SK-N-SH (cell line): ENCODE data around the gene SYNGR1. TPM values are rescaled to one million over a fixed set of nuclear protein-coding genes. Genes with fewer than 3 reads are reported as not detected.
A peak's percentile ranks its signal among the peaks of the same experiment; 100 is the strongest.

Source experiments
- CTCF ChIA-PET: fragments of 300-600, 350-600 bp; formaldehyde crosslinking; extraction: SDS; loops from one replicate; lab custom pipeline; 2021; lab: Yijun Ruan, JAX
- POLR2A ChIA-PET: fragments of 350-600 bp; sonication (Branson Sonifier 250); formaldehyde crosslinking; extraction: SDS; loops from one replicate; lab custom pipeline; 2020; ENCODE audit warnings: antibody characterized with exemption, inconsistent platforms; lab: Yijun Ruan, JAX
- DNase-seq: peaks from one replicate; pipeline ENCODE4 v3.0.0; 2012
- H2AFZ ChIP-seq: fragments of 200-600 bp; sonication (generic); 2 replicates; pipeline ENCODE4 v1.8.1; 2016; ENCODE audit warnings: antibody characterized with exemption, mild to moderate bottlenecking, low read depth
- H3F3A ChIP-seq: fragments of 200-600 bp; sonication (generic); replicated peaks from 2 replicates; pipeline ENCODE3; 2016; ENCODE audit warnings: antibody characterized with exemption, mild to moderate bottlenecking; ENCODE audit not compliant: insufficient read depth
- H3K27ac ChIP-seq, 2 experiments: fragments of 200-500 bp in 1 of 2; fragments of 200-600 bp in 1 of 2; sonication (Bioruptor generic) in 1 of 2; sonication (generic), shearing (Covaris generic) in 1 of 2; 2 replicates each; pipeline versions ENCODE4 v1.5.1 to v1.6.1; 2014 to 2016; ENCODE audit warnings: low read depth in 2 of 2, inconsistent platforms in 1 of 2, low read length in 1 of 2, mild to moderate bottlenecking in 1 of 2, mixed read lengths in 1 of 2
- H3K27me3 ChIP-seq: fragments of 200-600 bp; sonication (generic), shearing (Covaris generic); 2 replicates; pipeline ENCODE4 v1.6.1; 2016; ENCODE audit warnings: mixed run types; ENCODE audit not compliant: insufficient read depth
- H3K36me3 ChIP-seq, 2 experiments: fragments of 200-500 bp in 1 of 2; fragments of 200-600 bp in 1 of 2; sonication (Bioruptor generic) in 1 of 2; sonication (generic) in 1 of 2; replicated peaks in 1 of 2; 2 replicates each; pipeline versions ENCODE3 to v1.5.1; 2014 to 2016; ENCODE audit warnings: low read length in 1 of 2, mild to moderate bottlenecking in 1 of 2; ENCODE audit not compliant: insufficient read depth in 2 of 2, control insufficient read depth in 1 of 2
- H3K4me1 ChIP-seq, 2 experiments: fragments of 200-500 bp in 1 of 2; fragments of 200-600 bp in 1 of 2; sonication (Bioruptor generic) in 1 of 2; sonication (generic), shearing (Covaris generic) in 1 of 2; 2 replicates each; pipeline versions ENCODE4 v1.5.1 to v1.6.1; 2014 to 2016; ENCODE audit warnings: low read depth in 1 of 2, low read length in 1 of 2, mixed run types in 1 of 2; ENCODE audit not compliant: insufficient read depth in 2 of 2, control insufficient read depth in 1 of 2
- H3K4me2 ChIP-seq: fragments of 200-600 bp; sonication (generic), shearing (Covaris generic); 2 replicates; pipeline ENCODE4 v1.6.1; 2017; ENCODE audit warnings: mixed run types
- H3K4me3 ChIP-seq, 2 experiments: fragments of 200-500 bp in 1 of 2; fragments of 200-600 bp in 1 of 2; sonication (Bioruptor generic) in 1 of 2; sonication (generic), shearing (Covaris generic) in 1 of 2; 2 replicates each; pipeline versions ENCODE4 v1.5.1 to v1.8.1; 2014 to 2016; ENCODE audit warnings: low read depth in 2 of 2, inconsistent platforms in 1 of 2, low read length in 1 of 2, mild to moderate bottlenecking in 1 of 2, mixed read lengths in 1 of 2, moderate library complexity in 1 of 2
- H3K79me2 ChIP-seq: fragments of 200-600 bp; sonication (generic); 2 replicates; pipeline ENCODE4 v1.8.1; 2017; ENCODE audit warnings: mild to moderate bottlenecking; ENCODE audit not compliant: insufficient read depth
- H3K9ac ChIP-seq: fragments of 200-600 bp; sonication (generic); 2 replicates; pipeline ENCODE4 v1.6.1; 2017; ENCODE audit warnings: mixed run types
- H3K9me2 ChIP-seq: fragments of 200-600 bp; sonication (generic); 2 replicates; pipeline ENCODE4 v1.6.1; 2017; ENCODE audit warnings: mixed run types
- H3K9me3 ChIP-seq: fragments of 200-600 bp; sonication (generic); 2 replicates; pipeline ENCODE4 v1.6.1; 2017; ENCODE audit warnings: mixed run types, mild to moderate bottlenecking, moderate library complexity
- H4K20me1 ChIP-seq: fragments of 200-600 bp; sonication (generic); 2 replicates; pipeline ENCODE4 v1.6.1; 2017; ENCODE audit warnings: mild to moderate bottlenecking, mixed run types; ENCODE audit not compliant: insufficient read depth
- CHD2 ChIP-seq: fragments of 150-350 bp; IDR thresholded peaks from 2 replicates; pipeline ENCODE4 v1.6.1; 2018; ENCODE audit warnings: low read length; ENCODE audit not compliant: partially characterized antibody
- ELF1 ChIP-seq: IDR thresholded peaks from 2 replicates; pipeline ENCODE4 v1.4.0; 2012
- EZH2phosphoT487 ChIP-seq: fragments of 200-600 bp; sonication (generic); IDR thresholded peaks from 2 replicates; pipeline ENCODE4 v1.6.1; 2017; ENCODE audit warnings: low read depth, mixed run types, mild to moderate bottlenecking, antibody characterized with exemption, moderate library complexity, borderline replicate concordance
- FOXJ3 ChIP-seq: sonication (generic); formaldehyde crosslinking; IDR thresholded peaks from 2 replicates; pipeline ENCODE4 v1.5.1; 2020; ENCODE audit warnings: mild to moderate bottlenecking, missing genetic modification reagents
- FOXM1 ChIP-seq: IDR thresholded peaks from 2 replicates; pipeline ENCODE4 v1.4.0; 2012; ENCODE audit warnings: low read depth, mild to moderate bottlenecking
- GABPA ChIP-seq: IDR thresholded peaks from 2 replicates; pipeline ENCODE4 v1.4.0; 2012; ENCODE audit warnings: low read depth, mild to moderate bottlenecking
- GATA2 ChIP-seq: sonication (generic); formaldehyde crosslinking; IDR thresholded peaks from 2 replicates; pipeline ENCODE4 v1.5.0; 2020; ENCODE audit warnings: mild to moderate bottlenecking, missing genetic modification reagents
- MEF2A ChIP-seq: IDR thresholded peaks from 2 replicates; pipeline ENCODE4 v1.4.0; 2012; ENCODE audit warnings: low read depth, borderline replicate concordance
- NFIC ChIP-seq: IDR thresholded peaks from 2 replicates; pipeline ENCODE4 v1.4.0; 2012; ENCODE audit warnings: borderline replicate concordance
- POLR2AphosphoS5 ChIP-seq: IDR thresholded peaks from 2 replicates; pipeline ENCODE4 v1.6.1; 2012; ENCODE audit warnings: low read depth, low read length
- RAD21 ChIP-seq: IDR thresholded peaks from 2 replicates; pipeline ENCODE4 v1.6.1; 2012; ENCODE audit warnings: mild to moderate bottlenecking, low read length
- RCOR1 ChIP-seq: fragments of 150-350 bp; IDR thresholded peaks from 2 replicates; pipeline ENCODE4 v1.6.1; 2017; ENCODE audit warnings: antibody characterized with exemption, low read length
- SIN3A ChIP-seq: IDR thresholded peaks from 2 replicates; pipeline ENCODE4 v1.6.1; 2012; ENCODE audit warnings: low read depth, mild to moderate bottlenecking, low read length, moderate library complexity, borderline replicate concordance
- TCF12 ChIP-seq: IDR thresholded peaks from 2 replicates; pipeline ENCODE4 v1.4.0; 2012
- WGBS: methylation state at CpG from one replicate; pipeline ENCODE4 v1.1.6; 2017; ENCODE audit warnings: low lambda C conversion rate; 5-methylcytosine and 5-hydroxymethylcytosine counted together
- polyA plus RNA-seq, 3 experiments: library from polyadenylated mRNA; depleted of rRNA; stranded (reverse); fragments of >200 nt; gene quantifications; 2 replicates each; pipeline ENCODE4 v1.2.3, GENCODE V29; 2012
- TF ChIP-seq, protein P1 (sequence below): fragments of 200-600 bp; sonication (generic); IDR thresholded peaks from 2 replicates; pipeline ENCODE4 v1.6.1; 2017; ENCODE audit warnings: antibody characterized with exemption, mild to moderate bottlenecking, moderate library complexity
- TF ChIP-seq, protein P2 (sequence below): IDR thresholded peaks from 2 replicates; pipeline ENCODE4 v1.6.1; 2012; ENCODE audit warnings: mild to moderate bottlenecking, low read depth, low read length, moderate library complexity
- TF ChIP-seq, protein P3 (sequence below): fragments of 150-350 bp; IDR thresholded peaks from 2 replicates; pipeline ENCODE4 v1.6.1; 2017; ENCODE audit warnings: antibody characterized with exemption, low read length, low read depth, borderline replicate concordance
- TF ChIP-seq, protein P4 (sequence below): IDR thresholded peaks from 2 replicates; pipeline ENCODE4 v1.4.0; 2012; ENCODE audit warnings: low read depth, borderline replicate concordance

The SYNGR1 gene
- polyA plus RNA-seq, 1 of the 3 experiments (the other 2 are of a cell fraction): 18.7 TPM

DNA sequence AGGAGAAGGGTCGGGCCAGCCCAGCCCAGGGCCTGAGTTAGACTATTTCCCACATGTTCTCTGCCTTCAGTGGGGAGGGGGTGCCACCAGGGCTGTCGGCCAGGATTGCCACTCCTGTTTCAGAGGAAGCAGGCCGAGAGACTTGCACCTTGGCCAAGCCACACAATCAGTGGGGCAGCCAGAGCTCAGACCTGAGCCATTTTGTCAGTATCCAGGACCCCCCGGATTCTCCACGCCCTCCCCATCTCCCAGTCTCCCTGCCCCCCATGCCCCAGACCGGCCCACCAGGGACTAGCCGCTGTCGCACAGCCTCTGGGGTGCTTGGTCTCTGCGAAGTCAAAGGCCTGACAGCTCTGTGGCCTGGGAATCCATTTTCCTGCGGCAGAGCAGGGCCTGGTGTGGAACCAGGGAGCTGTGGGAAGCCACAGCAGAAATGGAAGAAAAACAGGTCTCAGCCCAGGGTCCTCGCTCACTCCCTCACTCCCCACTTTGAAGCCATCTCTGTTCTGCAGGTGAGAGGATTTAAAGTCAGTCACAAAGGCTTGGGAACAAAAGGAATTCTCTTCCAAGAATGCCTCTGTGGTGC lies 81.5 kb downstream of the SYNGR1 start:
- Histone ChIP-seq H3K9me3 (no peaks in the 10 kb centered on the region), H3K27ac (peak overlapping the region in 1 of 2 experiments; percentile 58; a peak in 2 of 4 replicates), H3K4me2 (no peak overlapping the region), H3K4me1 (peaks cover 0 to 4% of the 10 kb centered on the region in 2 experiments; a peak in 2 of 4 replicates), H3K9me2 (no peaks in the 10 kb centered on the region), H4K20me1 (no peaks in the 10 kb centered on the region), H3K36me3 (peaks cover 0 to 9% of the 10 kb centered on the region in 2 experiments), H3K27me3 (no peaks in the 10 kb centered on the region), H2AFZ (no peak overlapping the region), H3K79me2 (no peaks in the 10 kb centered on the region), H3F3A (no peaks in the 10 kb centered on the region)
- 88% methylated on average over 1 of the region's 11 CpGs for whole genome bisulfite sequencing
- ChIA-PET POLR2A (no interaction called here), CTCF (no interaction called here)
- DNase-seq: no peak
- no peak for TF ChIP-seq ELF1
- TF ChIP-seq, protein P1, sequence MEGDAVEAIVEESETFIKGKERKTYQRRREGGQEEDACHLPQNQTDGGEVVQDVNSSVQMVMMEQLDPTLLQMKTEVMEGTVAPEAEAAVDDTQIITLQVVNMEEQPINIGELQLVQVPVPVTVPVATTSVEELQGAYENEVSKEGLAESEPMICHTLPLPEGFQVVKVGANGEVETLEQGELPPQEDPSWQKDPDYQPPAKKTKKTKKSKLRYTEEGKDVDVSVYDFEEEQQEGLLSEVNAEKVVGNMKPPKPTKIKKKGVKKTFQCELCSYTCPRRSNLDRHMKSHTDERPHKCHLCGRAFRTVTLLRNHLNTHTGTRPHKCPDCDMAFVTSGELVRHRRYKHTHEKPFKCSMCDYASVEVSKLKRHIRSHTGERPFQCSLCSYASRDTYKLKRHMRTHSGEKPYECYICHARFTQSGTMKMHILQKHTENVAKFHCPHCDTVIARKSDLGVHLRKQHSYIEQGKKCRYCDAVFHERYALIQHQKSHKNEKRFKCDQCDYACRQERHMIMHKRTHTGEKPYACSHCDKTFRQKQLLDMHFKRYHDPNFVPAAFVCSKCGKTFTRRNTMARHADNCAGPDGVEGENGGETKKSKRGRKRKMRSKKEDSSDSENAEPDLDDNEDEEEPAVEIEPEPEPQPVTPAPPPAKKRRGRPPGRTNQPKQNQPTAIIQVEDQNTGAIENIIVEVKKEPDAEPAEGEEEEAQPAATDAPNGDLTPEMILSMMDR: no peak
- TF ChIP-seq NFIC: no peak
- TF ChIP-seq, protein P2, sequence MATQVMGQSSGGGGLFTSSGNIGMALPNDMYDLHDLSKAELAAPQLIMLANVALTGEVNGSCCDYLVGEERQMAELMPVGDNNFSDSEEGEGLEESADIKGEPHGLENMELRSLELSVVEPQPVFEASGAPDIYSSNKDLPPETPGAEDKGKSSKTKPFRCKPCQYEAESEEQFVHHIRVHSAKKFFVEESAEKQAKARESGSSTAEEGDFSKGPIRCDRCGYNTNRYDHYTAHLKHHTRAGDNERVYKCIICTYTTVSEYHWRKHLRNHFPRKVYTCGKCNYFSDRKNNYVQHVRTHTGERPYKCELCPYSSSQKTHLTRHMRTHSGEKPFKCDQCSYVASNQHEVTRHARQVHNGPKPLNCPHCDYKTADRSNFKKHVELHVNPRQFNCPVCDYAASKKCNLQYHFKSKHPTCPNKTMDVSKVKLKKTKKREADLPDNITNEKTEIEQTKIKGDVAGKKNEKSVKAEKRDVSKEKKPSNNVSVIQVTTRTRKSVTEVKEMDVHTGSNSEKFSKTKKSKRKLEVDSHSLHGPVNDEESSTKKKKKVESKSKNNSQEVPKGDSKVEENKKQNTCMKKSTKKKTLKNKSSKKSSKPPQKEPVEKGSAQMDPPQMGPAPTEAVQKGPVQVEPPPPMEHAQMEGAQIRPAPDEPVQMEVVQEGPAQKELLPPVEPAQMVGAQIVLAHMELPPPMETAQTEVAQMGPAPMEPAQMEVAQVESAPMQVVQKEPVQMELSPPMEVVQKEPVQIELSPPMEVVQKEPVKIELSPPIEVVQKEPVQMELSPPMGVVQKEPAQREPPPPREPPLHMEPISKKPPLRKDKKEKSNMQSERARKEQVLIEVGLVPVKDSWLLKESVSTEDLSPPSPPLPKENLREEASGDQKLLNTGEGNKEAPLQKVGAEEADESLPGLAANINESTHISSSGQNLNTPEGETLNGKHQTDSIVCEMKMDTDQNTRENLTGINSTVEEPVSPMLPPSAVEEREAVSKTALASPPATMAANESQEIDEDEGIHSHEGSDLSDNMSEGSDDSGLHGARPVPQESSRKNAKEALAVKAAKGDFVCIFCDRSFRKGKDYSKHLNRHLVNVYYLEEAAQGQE: no peak
- TF ChIP-seq EZH2phosphoT487: no peak
- TF ChIP-seq FOXJ3 (CRISPR knock-in tag): no peak
- TF ChIP-seq TCF12: no peak
- TF ChIP-seq GATA2 (CRISPR knock-in tag): no peak
- no peak for TF ChIP-seq GABPA
- TF ChIP-seq SIN3A: no peak
- no peak for TF ChIP-seq RCOR1
- TF ChIP-seq, protein P3, sequence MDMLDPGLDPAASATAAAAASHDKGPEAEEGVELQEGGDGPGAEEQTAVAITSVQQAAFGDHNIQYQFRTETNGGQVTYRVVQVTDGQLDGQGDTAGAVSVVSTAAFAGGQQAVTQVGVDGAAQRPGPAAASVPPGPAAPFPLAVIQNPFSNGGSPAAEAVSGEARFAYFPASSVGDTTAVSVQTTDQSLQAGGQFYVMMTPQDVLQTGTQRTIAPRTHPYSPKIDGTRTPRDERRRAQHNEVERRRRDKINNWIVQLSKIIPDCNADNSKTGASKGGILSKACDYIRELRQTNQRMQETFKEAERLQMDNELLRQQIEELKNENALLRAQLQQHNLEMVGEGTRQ: no peak
- no peak for TF ChIP-seq POLR2AphosphoS5
- TF ChIP-seq RAD21: no peak
- no peak for TF ChIP-seq CHD2
- TF ChIP-seq MEF2A: no peak
- no peak for TF ChIP-seq FOXM1
- TF ChIP-seq, protein P4, sequence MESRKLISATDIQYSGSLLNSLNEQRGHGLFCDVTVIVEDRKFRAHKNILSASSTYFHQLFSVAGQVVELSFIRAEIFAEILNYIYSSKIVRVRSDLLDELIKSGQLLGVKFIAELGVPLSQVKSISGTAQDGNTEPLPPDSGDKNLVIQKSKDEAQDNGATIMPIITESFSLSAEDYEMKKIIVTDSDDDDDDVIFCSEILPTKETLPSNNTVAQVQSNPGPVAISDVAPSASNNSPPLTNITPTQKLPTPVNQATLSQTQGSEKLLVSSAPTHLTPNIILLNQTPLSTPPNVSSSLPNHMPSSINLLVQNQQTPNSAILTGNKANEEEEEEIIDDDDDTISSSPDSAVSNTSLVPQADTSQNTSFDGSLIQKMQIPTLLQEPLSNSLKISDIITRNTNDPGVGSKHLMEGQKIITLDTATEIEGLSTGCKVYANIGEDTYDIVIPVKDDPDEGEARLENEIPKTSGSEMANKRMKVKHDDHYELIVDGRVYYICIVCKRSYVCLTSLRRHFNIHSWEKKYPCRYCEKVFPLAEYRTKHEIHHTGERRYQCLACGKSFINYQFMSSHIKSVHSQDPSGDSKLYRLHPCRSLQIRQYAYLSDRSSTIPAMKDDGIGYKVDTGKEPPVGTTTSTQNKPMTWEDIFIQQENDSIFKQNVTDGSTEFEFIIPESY: no peak
- TF ChIP-seq, all 33 proteins: peak for 0
- Histone ChIP-seq H3K9ac (0 out of 2 replicates have a peak overlapping the region, but pooled peaks have one; percentile 25), H3K4me3 (no peak overlapping the region)
